Endothelial cell of umbilical vein (primary cell): ENCODE data around the gene ARFRP1.

Source experiments
- EZH2 ChIP-seq: IDR thresholded peaks from 2 replicates; pipeline ENCODE4 v1.6.1; 2012; ENCODE audit warnings: borderline replicate concordance, low read depth, mild to moderate bottlenecking, moderate library complexity, low read length, inconsistent platforms; ENCODE audit not compliant: severe bottlenecking
- POLR2A ChIP-seq: IDR thresholded peaks from 2 replicates; pipeline ENCODE4 v1.6.1; 2012; ENCODE audit warnings: low read depth, mild to moderate bottlenecking, control low read depth, low read length
- TF ChIP-seq, protein P1 (sequence below), 2 donors: IDR thresholded peaks; 1 replicate in 1 of 2; 2 replicates in 1 of 2; pipeline ENCODE4 v1.5.1; 2011; ENCODE audit warnings: low read length in 2 of 2, mild to moderate bottlenecking in 2 of 2, moderate library complexity in 2 of 2, control low read depth in 1 of 2, inconsistent platforms in 1 of 2, low read depth in 1 of 2; ENCODE audit not compliant: insufficient read depth in 1 of 2; ENCODE audit errors: extremely low read depth in 1 of 2
- TF ChIP-seq, protein P2 (sequence below): IDR thresholded peaks from 2 replicates; pipeline ENCODE4 v1.6.1; 2011; ENCODE audit not compliant: insufficient read depth, insufficient read length

DNA sequence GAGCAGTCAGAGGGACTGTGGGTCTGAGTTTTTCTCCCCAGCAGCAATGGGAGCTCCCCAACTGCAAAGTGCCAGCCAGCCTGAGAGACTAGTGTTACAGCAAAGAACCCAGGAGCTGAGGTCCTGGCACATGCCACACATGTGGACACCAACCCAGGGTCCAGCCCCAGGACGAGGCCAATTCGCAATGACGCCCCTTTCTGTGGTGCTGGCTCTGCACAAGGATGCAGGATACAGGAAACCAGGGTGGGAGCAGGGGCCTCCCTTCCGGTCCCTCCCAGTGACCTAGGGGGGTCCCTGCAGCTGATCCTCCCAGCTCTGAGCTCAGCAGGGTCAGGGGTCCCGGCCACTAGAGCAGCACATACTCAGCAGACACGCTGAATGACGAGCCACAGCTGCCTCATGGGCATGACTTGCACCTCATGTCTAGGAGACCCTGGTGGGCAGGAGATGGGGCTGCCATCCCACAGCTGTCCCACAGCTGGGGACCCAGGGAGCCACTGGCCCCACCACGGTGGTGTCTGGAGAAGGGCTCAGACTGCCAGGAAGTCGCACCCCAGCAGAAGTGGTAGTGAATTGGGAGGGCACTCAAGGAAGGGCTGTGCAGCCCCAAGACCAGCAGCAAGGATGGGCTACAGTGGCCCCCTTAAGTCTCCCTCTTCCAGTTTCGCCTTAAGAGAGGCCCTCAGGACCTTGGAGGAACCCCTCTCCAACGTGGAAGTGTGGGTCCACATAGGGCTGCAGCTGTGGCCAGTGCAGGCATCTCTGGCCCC is 3.6 kb downstream of the ARFRP1 start:
- no peak for TF ChIP-seq POLR2A
- TF ChIP-seq, protein P1, sequence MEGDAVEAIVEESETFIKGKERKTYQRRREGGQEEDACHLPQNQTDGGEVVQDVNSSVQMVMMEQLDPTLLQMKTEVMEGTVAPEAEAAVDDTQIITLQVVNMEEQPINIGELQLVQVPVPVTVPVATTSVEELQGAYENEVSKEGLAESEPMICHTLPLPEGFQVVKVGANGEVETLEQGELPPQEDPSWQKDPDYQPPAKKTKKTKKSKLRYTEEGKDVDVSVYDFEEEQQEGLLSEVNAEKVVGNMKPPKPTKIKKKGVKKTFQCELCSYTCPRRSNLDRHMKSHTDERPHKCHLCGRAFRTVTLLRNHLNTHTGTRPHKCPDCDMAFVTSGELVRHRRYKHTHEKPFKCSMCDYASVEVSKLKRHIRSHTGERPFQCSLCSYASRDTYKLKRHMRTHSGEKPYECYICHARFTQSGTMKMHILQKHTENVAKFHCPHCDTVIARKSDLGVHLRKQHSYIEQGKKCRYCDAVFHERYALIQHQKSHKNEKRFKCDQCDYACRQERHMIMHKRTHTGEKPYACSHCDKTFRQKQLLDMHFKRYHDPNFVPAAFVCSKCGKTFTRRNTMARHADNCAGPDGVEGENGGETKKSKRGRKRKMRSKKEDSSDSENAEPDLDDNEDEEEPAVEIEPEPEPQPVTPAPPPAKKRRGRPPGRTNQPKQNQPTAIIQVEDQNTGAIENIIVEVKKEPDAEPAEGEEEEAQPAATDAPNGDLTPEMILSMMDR (IDR thresholded peaks at IDR 0.05; ENCODE audit: extremely low read depth in 1 of 2, insufficient read depth in 1 of 2, low read depth in 1 of 2, low read length in 2 of 2): no peak
- TF ChIP-seq, protein P2, sequence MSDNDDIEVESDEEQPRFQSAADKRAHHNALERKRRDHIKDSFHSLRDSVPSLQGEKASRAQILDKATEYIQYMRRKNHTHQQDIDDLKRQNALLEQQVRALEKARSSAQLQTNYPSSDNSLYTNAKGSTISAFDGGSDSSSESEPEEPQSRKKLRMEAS: no peak
- TF ChIP-seq EZH2: no peak
